GM21825 (cell line): Measurements from ENCODE around the gene PHF23.

ENCODE experiments used
- ATAC-seq: cut with Tn5 transposase; IDR thresholded peaks from one replicate; pipeline ENCODE4 v1.9.1; 2021; ENCODE audit warnings: mild to moderate bottlenecking, moderate library complexity; ENCODE audit not compliant: unreplicated experiment

PHF23 gene

GRCh38 chr17:7239091-7240027, at the start of gene PHF23:
Gene PHF23 (minus strand): TSS chr17:7239457. CDS start chr17:7239279, 178 bp downstream.
- peak; percentile 39 for ATAC-seq

- ATAC-seq, result no peak
Measured at GRCh38 chr17:7285679-7286078, 46.4 kb upstream of the PHF23 start.

- no peak for ATAC-seq
Measured at GRCh38 chr17:7284911-7285310, 45.7 kb upstream of the PHF23 start.

- ATAC-seq, result no peak
Measured at GRCh38 chr17:7283471-7284216, 44.4 kb upstream of the PHF23 start.

- no peak for ATAC-seq
Measured at GRCh38 chr17:7282752-7283321, 43.6 kb upstream of the PHF23 start.

GRCh38 chr17:7281953-7282751, 42.9 kb upstream of the PHF23 start:
- ATAC-seq, result no peak

GRCh38 chr17:7281074-7281952, 42.1 kb upstream of the PHF23 start, which contains the start of gene SLC2A4:
Gene SLC2A4 (plus strand): TSS chr17:7281718. CDS start chr17:7281935, 217 bp downstream.
- ATAC-seq, result peak; percentile 46

GRCh38 chr17:7280519-7281073, 41.3 kb upstream of the PHF23 start:
- ATAC-seq, result peak; percentile 53

- no peak for ATAC-seq
Measured at GRCh38 chr17:7279448-7279847, 40.2 kb upstream of the PHF23 start.

GRCh38 chr17:7266784-7267183, 27.5 kb upstream of the PHF23 start:
- no peak for ATAC-seq

GRCh38 chr17:7263801-7264078, 24.5 kb upstream of the PHF23 start:
- ATAC-seq, result no peak

GRCh38 chr17:7262935-7263800, 23.9 kb upstream of the PHF23 start:
- ATAC-seq, result no peak

GRCh38 chr17:7262192-7262934, 23.1 kb upstream of the PHF23 start, which contains the start of gene CLDN7:
Gene CLDN7 (minus strand): TSS chr17:7262478. CDS start chr17:7262043, 435 bp downstream.
- ATAC-seq, result no peak

GRCh38 chr17:7261379-7262191, 22.3 kb upstream of the PHF23 start:
- no peak for ATAC-seq

- no peak for ATAC-seq
Measured at GRCh38 chr17:7260651-7261378, 21.6 kb upstream of the PHF23 start.

- no peak for ATAC-seq
Measured at GRCh38 chr17:7260151-7260550, 20.9 kb upstream of the PHF23 start.
